NCI-H187 (cell line): ENCODE results near the gene CD247.

Experiments
- DNase-seq, 2 experiments: peaks; one replicate each; lab custom pipeline; 2025; lab: John Stamatoyannopoulos, UW

CD247 gene

GRCh38 chr1:167489571-167490340 is 28.6 kb downstream of the CD247 start:
- DNase-seq = no peak

- DNase-seq = peak; percentile 68 to 78
These were observed 29.5 kb downstream of the CD247 start for GRCh38 chr1:167488786-167489185.

GRCh38 chr1:167487614-167488013 is 30.7 kb downstream of the CD247 start:
- DNase-seq = no peak

GRCh38 chr1:167486090-167486824 is 32.1 kb downstream of the CD247 start:
- no peak for DNase-seq

GRCh38 chr1:167484726-167485502 is 33.4 kb downstream of the CD247 start:
- DNase-seq = no peak

GRCh38 chr1:167483790-167484189 is 34.5 kb downstream of the CD247 start:
- no peak for DNase-seq

GRCh38 chr1:167482184-167482583 is 36.1 kb downstream of the CD247 start:
- no peak for DNase-seq

GRCh38 chr1:167479331-167479979 is 38.9 kb downstream of the CD247 start:
- DNase-seq = no peak

- no peak for DNase-seq
These were observed 40.3 kb downstream of the CD247 start for GRCh38 chr1:167477986-167478385.

- no peak for DNase-seq
These were observed 42.3 kb downstream of the CD247 start for GRCh38 chr1:167476061-167476460.

GRCh38 chr1:167474191-167474641 is 44.1 kb downstream of the CD247 start:
- DNase-seq = no peak

GRCh38 chr1:167473761-167474160 is 44.6 kb downstream of the CD247 start:
- DNase-seq = no peak

- no peak for DNase-seq
These were observed 45.4 kb downstream of the CD247 start for GRCh38 chr1:167472752-167473521.

GRCh38 chr1:167471568-167471967 is 46.8 kb downstream of the CD247 start:
- DNase-seq = no peak

GRCh38 chr1:167469280-167469965 is 48.9 kb downstream of the CD247 start:
- DNase-seq = no peak

- DNase-seq = no peak
These were observed 50.6 kb downstream of the CD247 start for GRCh38 chr1:167467752-167468151.

- no peak for DNase-seq
These were observed 51.1 kb downstream of the CD247 start for GRCh38 chr1:167467126-167467710.

- DNase-seq = no peak
These were observed 52.6 kb downstream of the CD247 start for GRCh38 chr1:167465743-167466142.

- DNase-seq = no peak
These were observed 53.3 kb downstream of the CD247 start for GRCh38 chr1:167465018-167465417.

GRCh38 chr1:167463875-167464575 is 54.3 kb downstream of the CD247 start:
- DNase-seq = no peak
